Measurements from ENCODE around the gene INHBA. TPM values are rescaled to one million over a fixed set of nuclear protein-coding genes. Genes with fewer than 3 reads are reported as not detected.

INHBA gene
- total RNA-seq, 1 experiment from 2014 or later, result 1.0 TPM

GRCh38 chr7:41656366-41656765 lies 46.5 kb downstream of the INHBA start:
- Mint-ChIP-seq H3K27ac (no peak overlapping the region), H3K4me1 (no peaks in the 10 kb centered on the region), H3K4me3 (no peak overlapping the region), H3K27me3 (ENCODE audit: low read depth) (no peaks in the 10 kb centered on the region), H3K9me3 (no peaks in the 10 kb centered on the region), H3K36me3 (no peaks in the 10 kb centered on the region)
- ATAC-seq (no peak), DNase-seq (ENCODE audit: low spot score) (no peak)
- POLR2A ChIA-PET, result no interaction called here
- CTCF ChIA-PET, result no interaction called here
- TF ChIP-seq PREB (CRISPR knock-in tag; IDR thresholded peaks at IDR 0.05; ENCODE audit: borderline replicate concordance) (no peak), TEAD1 (CRISPR knock-in tag; IDR thresholded peaks at IDR 0.05) (no peak), MAX (CRISPR knock-in tag; IDR thresholded peaks at IDR 0.05) (no peak), ZMAT4 (CRISPR knock-in tag; IDR thresholded peaks at IDR 0.05) (no peak), NFATC4 (CRISPR knock-in tag; IDR thresholded peaks at IDR 0.05) (no peak), ESRRA (CRISPR knock-in tag; IDR thresholded peaks at IDR 0.05; ENCODE audit: borderline replicate concordance) (no peak)

GRCh38 chr7:41655426-41655825 lies 47.5 kb downstream of the INHBA start:
- ChIA-PET CTCF (no interaction called here), POLR2A (no interaction called here)
- Mint-ChIP-seq H3K27ac (no peak overlapping the region), H3K27me3 (ENCODE audit: low read depth) (no peaks in the 10 kb centered on the region), H3K36me3 (no peaks in the 10 kb centered on the region), H3K4me3 (no peak overlapping the region), H3K4me1 (no peaks in the 10 kb centered on the region), H3K9me3 (no peaks in the 10 kb centered on the region)
- no peak for DNase-seq (ENCODE audit: low spot score)
- no peak for ATAC-seq
- TF ChIP-seq AR (CRISPR knock-in tag; IDR thresholded peaks at IDR 0.05), result no peak
- TF ChIP-seq ATF6 (CRISPR knock-in tag; IDR thresholded peaks at IDR 0.05), result no peak
- no peak for TF ChIP-seq ZNF281 (CRISPR knock-in tag; IDR thresholded peaks at IDR 0.05)
- no peak for TF ChIP-seq PREB (CRISPR knock-in tag; IDR thresholded peaks at IDR 0.05; ENCODE audit: borderline replicate concordance)
- TF ChIP-seq SMAD4 (CRISPR knock-in tag; IDR thresholded peaks at IDR 0.05), result no peak
- no peak for TF ChIP-seq KAT7 (CRISPR knock-in tag; IDR thresholded peaks at IDR 0.05; ENCODE audit: borderline replicate concordance)
- no peak for TF ChIP-seq ZNF423 (CRISPR knock-in tag; IDR thresholded peaks at IDR 0.05)
- no peak for TF ChIP-seq ZNF232 (CRISPR knock-in tag; IDR thresholded peaks at IDR 0.05)
- no peak for TF ChIP-seq ATF2 (CRISPR knock-in tag; IDR thresholded peaks at IDR 0.05; ENCODE audit: borderline replicate concordance, low read depth)
- no peak for TF ChIP-seq ZNF532 (CRISPR knock-in tag; IDR thresholded peaks at IDR 0.05; ENCODE audit: borderline replicate concordance)
- no peak for TF ChIP-seq CREB1 (CRISPR knock-in tag; IDR thresholded peaks at IDR 0.05)
- TF ChIP-seq IRF2 (CRISPR knock-in tag; IDR thresholded peaks at IDR 0.05; ENCODE audit: borderline replicate concordance, low read depth), result no peak
- no peak for TF ChIP-seq MYBL2 (CRISPR knock-in tag; IDR thresholded peaks at IDR 0.05)

All from WTC11 (cell line).